IPS-18c (cell line): ENCODE results near the gene SCUBE1.

Source experiments
- H3K4me3 ChIP-seq: 2 replicates; pipeline ENCODE4 v1.7.0; 2013; ENCODE audit warnings: low read depth, mild to moderate bottlenecking, low read length, moderate library complexity; ENCODE audit not compliant: insufficient read depth
- H3K9me3 ChIP-seq: one replicate; pipeline ENCODE4 v1.6.1; 2013; ENCODE audit warnings: mild to moderate bottlenecking, low read length, moderate library complexity; ENCODE audit not compliant: control insufficient read depth, insufficient read depth

Gene SCUBE1

DNA sequence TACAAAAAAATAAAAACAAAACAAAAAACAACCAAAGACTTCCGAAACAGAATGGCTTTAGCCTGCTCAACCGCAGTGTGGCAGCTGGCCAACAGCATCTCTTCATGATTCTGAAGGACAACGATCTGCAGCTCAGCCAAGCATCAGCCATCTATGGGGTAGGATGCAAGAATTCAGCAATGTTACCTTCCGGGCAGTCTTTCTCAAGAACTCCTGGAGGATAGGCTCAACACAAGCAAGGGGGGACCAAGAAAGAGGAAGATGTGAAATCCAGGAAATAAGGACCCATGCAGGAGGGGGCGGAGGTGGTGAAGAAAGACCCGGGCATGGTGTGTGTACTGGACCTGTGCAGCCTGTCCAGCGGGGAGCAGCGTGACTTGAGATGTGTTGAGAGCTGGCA, 195.4 kb downstream of the SCUBE1 start:
- Histone ChIP-seq H3K9me3 (no peaks in the 10 kb centered on the region), H3K4me3 (no peak overlapping the region)
